ENCODE results near the gene RSAD2. TPM values are rescaled to one million over a fixed set of nuclear protein-coding genes. Genes with fewer than 3 reads are reported as not detected.

Gene RSAD2
- total RNA-seq, 1 experiment from 2014 or later: 0.18 TPM

GRCh38 chr2:6926071-6926732 lies 48.6 kb downstream of the RSAD2 start:
- no peaks in the 10 kb centered on the region for H3K27me3 Mint-ChIP-seq (ENCODE audit: insufficient read depth, unreplicated experiment)
- H3K36me3 Mint-ChIP-seq (ENCODE audit: insufficient read depth, unreplicated experiment): no peaks in the 10 kb centered on the region
- BruUV-seq (replicated peaks): no TSS peak
- H3K9me3 Mint-ChIP-seq (ENCODE audit: unreplicated experiment): no peaks in the 10 kb centered on the region
- no peak for DNase-seq
- ChIA-PET POLR2A (no interaction called here), CTCF (no interaction called here)
- no peak overlapping the region for H3K4me3 Mint-ChIP-seq (ENCODE audit: unreplicated experiment)
- Histone ChIP-seq H3K4me3 (ENCODE audit: low read depth, low read length) (no peak overlapping the region), H3K4me1 (no peaks in the 10 kb centered on the region), H3K27me3 (replicated peaks; ENCODE audit: control insufficient read depth, insufficient read depth, low read length) (no peaks in the 10 kb centered on the region), H3K36me3 (ENCODE audit: control insufficient read depth, insufficient read depth, low read length) (no peaks in the 10 kb centered on the region), H3K9me3 (no peaks in the 10 kb centered on the region)
- H3K27ac Mint-ChIP-seq (ENCODE audit: unreplicated experiment): no peak overlapping the region
- intact Hi-C loops (cut with micrococcal nuclease; ENCODE audit: unreplicated experiment): no loop called here
- no peaks in the 10 kb centered on the region for H3K4me1 Mint-ChIP-seq (ENCODE audit: low read depth, unreplicated experiment)
- TF ChIP-seq CTCF (IDR thresholded peaks at IDR 0.05; ENCODE audit: insufficient read depth in 1 of 2, low read depth in 1 of 2, low read length in 1 of 2, severe bottlenecking in 1 of 2, unreplicated experiment in 1 of 2): no peak

GRCh38 chr2:6927186-6927585 lies 49.6 kb downstream of the RSAD2 start:
- no TSS peak for BruUV-seq (replicated peaks)
- H3K9me3 Mint-ChIP-seq (ENCODE audit: unreplicated experiment): no peaks in the 10 kb centered on the region
- ChIA-PET CTCF (no interaction called here), POLR2A (interaction anchor here (0.7 kb wide), 1 partner anchor 105 kb away, joined by 3 read pairs; no protein-coding TSS in a partner anchor)
- H3K27ac Mint-ChIP-seq (ENCODE audit: unreplicated experiment): no peak overlapping the region
- Histone ChIP-seq H3K27me3 (replicated peaks; ENCODE audit: control insufficient read depth, insufficient read depth, low read length) (no peaks in the 10 kb centered on the region), H3K36me3 (ENCODE audit: control insufficient read depth, insufficient read depth, low read length) (no peaks in the 10 kb centered on the region), H3K9me3 (no peaks in the 10 kb centered on the region), H3K4me1 (no peaks in the 10 kb centered on the region), H3K4me3 (ENCODE audit: low read depth, low read length) (no peak overlapping the region)
- H3K36me3 Mint-ChIP-seq (ENCODE audit: insufficient read depth, unreplicated experiment): no peaks in the 10 kb centered on the region
- TF ChIP-seq CTCF (IDR thresholded peaks at IDR 0.05; ENCODE audit: insufficient read depth in 1 of 2, low read depth in 1 of 2, low read length in 1 of 2, severe bottlenecking in 1 of 2, unreplicated experiment in 1 of 2): no peak
- DNase-seq: no peak
- intact Hi-C loops (cut with micrococcal nuclease; ENCODE audit: unreplicated experiment): no loop called here
- H3K27me3 Mint-ChIP-seq (ENCODE audit: insufficient read depth, unreplicated experiment): no peaks in the 10 kb centered on the region
- no peak overlapping the region for H3K4me3 Mint-ChIP-seq (ENCODE audit: unreplicated experiment)
- no peaks in the 10 kb centered on the region for H3K4me1 Mint-ChIP-seq (ENCODE audit: low read depth, unreplicated experiment)

DNA sequence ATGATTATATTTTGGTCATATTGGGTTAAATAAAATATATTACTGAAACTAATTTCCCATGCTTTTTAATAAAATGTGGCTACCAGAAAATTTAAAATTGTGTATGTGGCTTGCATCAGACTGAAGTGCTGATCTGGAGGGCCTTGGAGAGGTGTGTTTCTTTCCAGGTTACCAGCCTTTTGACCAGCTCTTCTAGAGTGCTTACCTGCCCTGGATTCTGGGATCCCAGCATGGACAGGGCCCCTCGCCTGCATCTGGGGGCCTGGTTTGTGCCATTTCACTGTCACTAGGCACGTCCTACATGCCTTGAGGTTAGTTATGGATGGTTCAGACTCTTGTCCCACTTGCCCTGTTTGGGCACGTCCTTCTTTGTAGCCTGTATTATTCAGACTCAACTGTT lies 50.2 kb downstream of the RSAD2 start:
- no peak overlapping the region for H3K4me3 Mint-ChIP-seq (ENCODE audit: unreplicated experiment)
- no peak overlapping the region for H3K4me3 ChIP-seq (ENCODE audit: low read depth, low read length)
- no peaks in the 10 kb centered on the region for H3K4me1 Mint-ChIP-seq (ENCODE audit: low read depth, unreplicated experiment)
- H3K9me3 ChIP-seq: no peaks in the 10 kb centered on the region
- no TSS peak for BruUV-seq (replicated peaks)
- POLR2A ChIA-PET: interaction anchor here (0.7 kb wide), 1 partner anchor 104 kb away, joined by 3 read pairs; no protein-coding TSS in a partner anchor
- no peaks in the 10 kb centered on the region for H3K27me3 Mint-ChIP-seq (ENCODE audit: insufficient read depth, unreplicated experiment)
- intact Hi-C loops (cut with micrococcal nuclease; ENCODE audit: unreplicated experiment): no loop called here
- H3K27me3 ChIP-seq (replicated peaks; ENCODE audit: control insufficient read depth, insufficient read depth, low read length): no peaks in the 10 kb centered on the region
- CTCF ChIA-PET: no interaction called here
- H3K36me3 ChIP-seq (ENCODE audit: control insufficient read depth, insufficient read depth, low read length): no peaks in the 10 kb centered on the region
- no peaks in the 10 kb centered on the region for H3K36me3 Mint-ChIP-seq (ENCODE audit: insufficient read depth, unreplicated experiment)
- no peak overlapping the region for H3K27ac Mint-ChIP-seq (ENCODE audit: unreplicated experiment)
- TF ChIP-seq CTCF (IDR thresholded peaks at IDR 0.05; ENCODE audit: insufficient read depth in 1 of 2, low read depth in 1 of 2, low read length in 1 of 2, severe bottlenecking in 1 of 2, unreplicated experiment in 1 of 2): no peak
- no peaks in the 10 kb centered on the region for H3K4me1 ChIP-seq
- no peaks in the 10 kb centered on the region for H3K9me3 Mint-ChIP-seq (ENCODE audit: unreplicated experiment)
- DNase-seq: no peak

Measured in Caco-2 (cell line).